Tongue (tissue), 2 donors: ENCODE results near the gene CASKIN2. TPM values are rescaled to one million over a fixed set of nuclear protein-coding genes. Genes with fewer than 3 reads are reported as not detected.

Source experiments
- DNase-seq: peaks from one replicate; pipeline ENCODE4 v3.0.0-alpha.2; 2015
- total RNA-seq: library from RNA; depleted of rRNA; stranded (reverse); fragments of >200 nt; gene quantifications from one replicate; pipeline ENCODE4 v1.2.3, GENCODE V29; 2014

CASKIN2 gene
- total RNA-seq, 1 donor from 2014 or later: 22.4 TPM

GRCh38 chr17:75518983-75519537 is 3.7 kb upstream of the CASKIN2 start:
- no peak for DNase-seq

GRCh38 chr17:75518201-75518600 is 2.9 kb upstream of the CASKIN2 start:
- no peak for DNase-seq

- DNase-seq: no peak
Measured at GRCh38 chr17:75517297-75517865, 2.0 kb upstream of the CASKIN2 start.

GRCh38 chr17:75516619-75517296 is 1.4 kb upstream of the CASKIN2 start:
- peak; percentile 59 for DNase-seq

- peak; percentile 97 for DNase-seq
Measured at GRCh38 chr17:75516255-75516618, 900 bp upstream of the CASKIN2 start, which contains the start of gene TSEN54. TSEN54 (plus strand) TSS chr17:75516528; CDS start chr17:75516561, 33 bp downstream.

GRCh38 chr17:75514919-75515495 is 330 bp downstream of the CASKIN2 start:
- DNase-seq: peak; percentile 62

GRCh38 chr17:75514299-75514918 is 928 bp downstream of the CASKIN2 start:
- DNase-seq: no peak

GRCh38 chr17:75513641-75514000 is 1.7 kb downstream of the CASKIN2 start:
- no peak for DNase-seq

- DNase-seq: no peak
Measured at GRCh38 chr17:75512926-75513640, 2.3 kb downstream of the CASKIN2 start.

GRCh38 chr17:75511610-75512575 is 3.4 kb downstream of the CASKIN2 start:
- DNase-seq: no peak

- DNase-seq: no peak
Measured at GRCh38 chr17:75511270-75511609, 4.1 kb downstream of the CASKIN2 start.

- no peak for DNase-seq
Measured at GRCh38 chr17:75509528-75510258, 5.6 kb downstream of the CASKIN2 start.

- DNase-seq: no peak
Measured at GRCh38 chr17:75508931-75509361, 6.4 kb downstream of the CASKIN2 start.

GRCh38 chr17:75507733-75508719 is 7.3 kb downstream of the CASKIN2 start:
- DNase-seq: no peak

GRCh38 chr17:75506888-75507287 is 8.4 kb downstream of the CASKIN2 start:
- no peak for DNase-seq

GRCh38 chr17:75506134-75506533 is 9.2 kb downstream of the CASKIN2 start:
- no peak for DNase-seq

- DNase-seq: no peak
Measured at GRCh38 chr17:75505640-75506039, 9.7 kb downstream of the CASKIN2 start.

- DNase-seq: no peak
Measured at GRCh38 chr17:75505152-75505409, 10.3 kb downstream of the CASKIN2 start.

- DNase-seq: no peak
Measured at GRCh38 chr17:75504347-75505151, 10.8 kb downstream of the CASKIN2 start.
